IPS DF 6.9 (cell line): ENCODE measurements around the gene LMO7.

ENCODE experiments used
- DNase-seq: peaks from one replicate; pipeline ENCODE4 v3.0.0-alpha.2; 2013; ENCODE audit warnings: low read depth, low spot score
- H3K27ac ChIP-seq: one replicate; pipeline ENCODE4 v1.5.1; 2013; ENCODE audit warnings: low read length, control low read depth
- H3K27me3 ChIP-seq: 2 replicates; pipeline ENCODE4 v1.6.1; 2013; ENCODE audit warnings: mild to moderate bottlenecking, low read length; ENCODE audit not compliant: control insufficient read depth, insufficient read depth
- H3K36me3 ChIP-seq: 2 replicates; pipeline ENCODE4 v1.6.1; 2013; ENCODE audit warnings: low read length; ENCODE audit not compliant: control insufficient read depth, insufficient read depth
- H3K4me1 ChIP-seq: 2 replicates; pipeline ENCODE4 v1.6.1; 2013; ENCODE audit warnings: low read length; ENCODE audit not compliant: control insufficient read depth, insufficient read depth
- H3K4me3 ChIP-seq: 2 replicates; pipeline ENCODE4 v1.5.1; 2013; ENCODE audit warnings: mild to moderate bottlenecking, low read length
- H3K9me3 ChIP-seq: 2 replicates; pipeline ENCODE4 v1.6.1; 2013; ENCODE audit warnings: low read length, inconsistent platforms; ENCODE audit not compliant: control insufficient read depth, insufficient read depth
- WGBS: extraction: QIAGEN DNeasy Blood & Tissue Kit; methylation state at CpG from one replicate; pipeline ENCODE4 v1.1.7; 2013; ENCODE audit warnings: mixed read lengths, missing lambda C conversion rate; ENCODE audit not compliant: insufficient read length, insufficient coverage; 5-methylcytosine and 5-hydroxymethylcytosine counted together

The LMO7 gene

DNA sequence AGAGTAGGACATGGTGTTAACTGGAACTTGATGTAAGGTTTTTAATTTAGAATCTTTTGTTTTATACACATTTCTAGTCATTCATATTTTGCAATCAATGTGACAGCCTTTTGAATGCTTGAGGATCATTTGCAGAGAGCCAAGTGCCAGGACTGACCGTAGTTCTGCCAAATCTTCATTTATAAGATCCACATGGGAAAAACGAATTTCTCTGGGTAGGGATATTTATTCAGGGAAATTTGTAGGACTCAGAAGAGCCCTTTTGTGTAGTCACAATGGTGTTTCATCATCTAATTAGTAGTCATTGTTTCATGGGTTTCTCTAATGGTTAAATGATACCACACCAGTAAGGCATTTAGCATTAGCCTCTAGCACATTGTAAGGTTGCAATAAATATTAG is 161.1 kb downstream of the LMO7 start:
- no peaks in the 10 kb centered on the region for H3K36me3 ChIP-seq
- no peak overlapping the region for H3K4me3 ChIP-seq
- H3K27ac ChIP-seq, result no peak overlapping the region
- DNase-seq, result no peak
- WGBS, result no CpG with 5 or more reads among the region's 2 CpGs
- H3K9me3 ChIP-seq, result no peaks in the 10 kb centered on the region
- no peaks in the 10 kb centered on the region for H3K27me3 ChIP-seq
- H3K4me1 ChIP-seq, result no peaks in the 10 kb centered on the region

DNA sequence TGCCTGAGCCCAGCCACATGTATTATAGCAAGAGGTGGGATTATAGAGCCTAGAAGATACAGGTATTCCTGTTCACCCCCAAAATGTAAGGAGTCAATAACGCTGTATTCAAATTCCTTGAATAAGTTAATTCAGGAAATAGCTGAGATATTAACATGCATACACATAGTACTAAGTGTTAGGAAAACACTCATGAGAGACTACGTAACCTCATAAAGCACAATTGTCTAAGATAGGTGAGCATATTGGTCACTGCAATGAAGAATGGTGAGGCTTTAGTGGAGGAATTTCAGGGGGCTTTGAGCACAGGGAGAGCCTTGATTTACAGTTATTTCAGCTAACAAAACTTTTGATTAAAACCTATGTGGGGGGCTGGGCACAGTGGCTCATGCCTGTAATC is 161.6 kb downstream of the LMO7 start:
- no peak for DNase-seq
- no CpG with 5 or more reads among the region's 2 CpGs for WGBS
- Histone ChIP-seq H3K9me3 (no peaks in the 10 kb centered on the region), H3K27ac (no peak overlapping the region), H3K4me3 (no peak overlapping the region), H3K4me1 (no peaks in the 10 kb centered on the region), H3K27me3 (no peaks in the 10 kb centered on the region), H3K36me3 (no peaks in the 10 kb centered on the region)

DNA sequence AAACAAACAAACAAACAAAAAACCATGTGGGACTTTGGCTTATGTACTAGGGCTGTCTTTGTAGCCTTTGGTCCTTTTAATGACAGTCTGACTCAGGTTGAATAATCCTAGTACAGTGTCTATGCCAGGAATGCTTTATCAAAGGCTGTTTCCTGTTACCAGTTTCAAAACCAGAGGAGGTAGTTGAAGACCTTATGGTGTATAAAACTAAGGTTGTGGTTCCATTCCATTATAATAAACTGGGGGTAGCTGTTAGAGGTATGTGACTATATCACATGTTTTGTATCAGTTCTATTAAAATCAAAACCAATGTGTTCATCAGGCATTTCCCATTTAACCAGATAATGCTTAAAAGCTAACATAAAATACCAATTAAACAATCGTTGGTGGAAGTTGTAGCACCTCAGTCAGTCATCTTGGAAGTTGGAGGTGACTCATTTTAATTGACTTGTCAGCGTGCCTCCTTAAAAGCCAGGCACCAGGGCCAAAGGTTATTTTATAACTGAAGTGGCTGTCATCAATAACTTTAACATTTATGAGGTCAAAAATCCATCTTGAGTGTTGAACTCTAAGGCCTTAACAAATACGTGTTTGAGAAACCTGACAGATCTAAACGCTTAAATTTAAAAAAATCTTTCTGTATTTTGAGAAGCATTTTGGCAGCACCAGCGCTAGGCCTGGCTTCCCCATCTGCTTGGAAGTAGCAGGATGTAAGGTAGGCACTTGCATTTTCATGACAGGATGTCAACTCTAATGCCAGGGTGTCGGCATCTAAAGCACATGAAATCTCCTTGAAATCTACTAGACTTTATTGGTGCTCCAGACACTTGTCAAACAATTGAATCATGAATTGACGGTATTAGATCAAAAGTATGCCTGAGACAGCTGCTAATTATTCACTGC is 162.5 kb downstream of the LMO7 start:
- H3K9me3 ChIP-seq, result no peaks in the 10 kb centered on the region
- no peak overlapping the region for H3K27ac ChIP-seq
- H3K4me1 ChIP-seq, result no peaks in the 10 kb centered on the region
- DNase-seq, result no peak
- H3K36me3 ChIP-seq, result no peaks in the 10 kb centered on the region
- H3K27me3 ChIP-seq, result no peaks in the 10 kb centered on the region
- WGBS, result no CpG with 5 or more reads among the region's 7 CpGs
- H3K4me3 ChIP-seq, result no peak overlapping the region

DNA sequence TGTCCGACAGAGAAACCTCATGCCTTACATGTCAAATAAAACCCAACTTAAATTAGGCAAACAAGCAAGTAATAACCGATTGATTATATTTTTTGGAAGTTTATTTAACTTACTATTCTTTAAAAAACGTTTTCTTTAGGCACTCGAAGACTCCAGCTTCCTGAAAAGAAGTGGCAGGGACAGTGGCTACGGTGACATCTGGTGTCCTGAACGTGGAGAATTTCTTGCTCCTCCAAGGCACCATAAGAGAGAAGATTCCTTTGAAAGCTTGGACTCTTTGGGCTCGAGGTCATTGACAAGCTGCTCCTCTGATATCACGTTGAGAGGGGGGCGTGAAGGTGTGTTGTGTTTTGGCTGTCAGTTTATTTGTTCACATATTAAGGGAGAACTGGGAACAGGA is 164.4 kb downstream of the LMO7 start:
- Histone ChIP-seq H3K36me3 (no peaks in the 10 kb centered on the region), H3K27me3 (no peaks in the 10 kb centered on the region), H3K4me1 (no peaks in the 10 kb centered on the region), H3K9me3 (no peaks in the 10 kb centered on the region), H3K27ac (no peak overlapping the region), H3K4me3 (no peak overlapping the region)
- DNase-seq, result no peak
- WGBS, result no CpG with 5 or more reads among the region's 9 CpGs

DNA sequence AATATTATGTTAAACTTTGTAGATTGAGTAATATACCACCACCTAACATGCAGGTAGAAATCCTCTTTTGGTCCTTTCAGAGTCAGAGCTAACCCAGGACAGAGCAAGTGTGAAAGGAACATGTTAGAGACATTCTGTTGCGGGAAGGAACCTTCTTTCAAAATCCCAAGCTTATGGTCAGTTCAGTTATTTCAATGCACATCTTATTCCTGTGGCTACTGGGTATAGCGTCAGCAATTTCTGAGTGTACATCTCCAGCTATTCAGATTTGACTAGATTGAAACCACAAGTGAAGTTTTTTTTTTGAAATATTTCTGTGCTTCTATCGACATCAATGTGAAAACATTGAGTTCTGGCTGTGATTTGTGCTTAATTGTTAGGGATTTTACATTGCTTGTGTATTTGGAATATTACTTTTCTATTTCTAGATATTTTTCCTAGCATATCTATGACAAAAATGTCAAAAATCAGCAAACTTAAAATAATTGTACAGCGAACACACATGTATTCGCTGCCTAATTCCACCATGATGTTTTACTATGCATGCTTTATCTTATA is 165.3 kb downstream of the LMO7 start:
- H3K4me3 ChIP-seq, result no peak overlapping the region
- no peak overlapping the region for H3K27ac ChIP-seq
- no peaks in the 10 kb centered on the region for H3K9me3 ChIP-seq
- WGBS, result no CpG with 5 or more reads among the region's 5 CpGs
- no peaks in the 10 kb centered on the region for H3K36me3 ChIP-seq
- H3K4me1 ChIP-seq, result 0 out of 2 replicates have a peak, but pooled peaks cover 1% of the 10 kb centered on the region
- no peak for DNase-seq
- H3K27me3 ChIP-seq, result no peaks in the 10 kb centered on the region

DNA sequence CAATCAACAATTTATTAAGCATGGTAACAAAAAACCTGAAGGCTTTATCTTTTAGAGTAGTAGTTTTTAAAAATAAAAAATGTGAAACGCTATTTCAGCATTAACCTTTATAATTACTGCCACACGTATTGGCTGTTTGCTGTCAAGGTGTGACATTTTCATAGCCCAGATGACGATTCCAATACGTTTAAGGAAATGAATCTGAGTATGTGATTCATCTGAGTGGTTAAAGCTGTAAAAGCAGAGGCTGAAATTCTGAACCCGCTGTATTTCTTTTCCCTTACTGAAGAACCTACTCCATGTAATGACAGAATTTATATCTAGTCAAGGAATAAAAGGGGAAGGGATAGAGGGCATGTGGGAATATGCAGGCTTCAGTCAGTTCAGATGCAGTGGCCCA is 166.0 kb downstream of the LMO7 start:
- Histone ChIP-seq H3K36me3 (no peaks in the 10 kb centered on the region), H3K9me3 (no peaks in the 10 kb centered on the region), H3K4me1 (0 out of 2 replicates have a peak, but pooled peaks cover 1% of the 10 kb centered on the region), H3K27ac (peak overlapping the region; percentile 45), H3K27me3 (no peaks in the 10 kb centered on the region), H3K4me3 (no peak overlapping the region)
- WGBS, result no CpG with 5 or more reads among the region's 5 CpGs
- DNase-seq, result no peak

DNA sequence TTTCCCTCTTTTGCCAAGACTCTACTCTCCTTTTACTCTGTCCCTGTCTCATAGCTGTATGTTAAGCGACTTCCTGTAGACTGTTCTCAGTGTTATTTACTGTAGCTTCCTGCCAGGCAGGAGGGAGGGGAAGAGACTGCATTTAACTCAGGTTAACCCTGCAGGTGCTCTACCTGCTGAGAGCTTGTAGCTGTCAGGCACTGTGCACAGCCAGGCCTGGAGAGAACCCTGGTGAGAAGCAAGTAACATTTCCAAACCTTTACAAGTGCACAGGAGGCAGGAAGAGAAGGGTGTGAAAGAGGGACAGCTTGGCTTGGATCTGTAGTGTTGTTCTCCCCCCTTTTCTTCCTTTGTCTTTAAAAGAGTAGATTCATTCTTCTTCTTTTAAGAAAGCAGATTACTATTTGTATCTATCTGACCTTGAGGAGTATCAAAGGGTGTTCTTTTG is 167.1 kb downstream of the LMO7 start:
- H3K36me3 ChIP-seq, result no peaks in the 10 kb centered on the region
- H3K4me3 ChIP-seq, result no peak overlapping the region
- 0 out of 2 replicates have a peak, but pooled peaks cover 1% of the 10 kb centered on the region for H3K4me1 ChIP-seq
- H3K9me3 ChIP-seq, result no peaks in the 10 kb centered on the region
- H3K27ac ChIP-seq, result no peak overlapping the region
- no peaks in the 10 kb centered on the region for H3K27me3 ChIP-seq
- no CpG with 5 or more reads among the region's 1 CpG for WGBS
- DNase-seq, result peak; percentile 86

DNA sequence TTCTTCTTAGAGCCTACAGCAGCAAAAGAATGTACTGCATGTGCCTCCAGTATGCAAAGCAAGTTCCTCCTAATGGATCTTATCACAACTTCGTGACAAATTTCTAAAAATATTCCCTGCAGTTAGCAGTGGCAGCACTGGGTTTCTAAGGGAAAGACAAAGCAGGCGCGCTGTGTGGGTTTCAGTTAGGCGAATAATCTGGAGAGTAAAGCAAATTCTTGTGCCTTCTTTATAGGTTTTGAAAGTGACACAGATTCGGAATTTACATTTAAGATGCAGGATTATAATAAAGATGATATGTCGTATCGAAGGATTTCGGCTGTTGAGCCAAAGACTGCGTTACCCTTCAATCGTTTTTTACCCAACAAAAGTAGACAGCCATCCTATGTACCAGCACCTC is 167.9 kb downstream of the LMO7 start:
- DNase-seq, result no peak
- Histone ChIP-seq H3K9me3 (no peaks in the 10 kb centered on the region), H3K27me3 (no peaks in the 10 kb centered on the region), H3K4me3 (no peak overlapping the region), H3K4me1 (0 out of 2 replicates have a peak, but pooled peaks cover 1% of the 10 kb centered on the region), H3K36me3 (no peaks in the 10 kb centered on the region), H3K27ac (peak overlapping the region; percentile 36)
- WGBS, result 100% methylated on average over 3 of the region's 10 CpGs

DNA sequence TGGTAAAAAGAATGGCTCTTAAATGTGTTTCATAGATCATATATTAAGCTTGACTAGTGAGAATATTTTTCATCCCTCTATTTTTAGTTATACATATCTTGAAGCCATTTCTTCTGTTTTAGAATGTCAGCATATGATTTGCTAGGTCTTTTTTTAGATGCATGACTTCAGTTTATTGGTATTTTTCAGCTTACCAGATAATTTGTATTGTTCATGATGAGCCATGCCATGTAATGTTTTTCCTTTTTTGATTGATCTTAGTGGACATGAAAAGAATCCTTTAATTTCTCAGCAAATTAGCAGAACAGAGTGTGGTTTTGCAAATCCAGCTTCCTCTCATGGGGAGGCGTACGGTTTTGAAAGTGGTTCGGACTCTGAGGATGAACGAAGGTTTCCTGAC is 168.5 kb downstream of the LMO7 start:
- no peak overlapping the region for H3K27ac ChIP-seq
- no peak overlapping the region for H3K4me3 ChIP-seq
- H3K9me3 ChIP-seq, result no peaks in the 10 kb centered on the region
- H3K36me3 ChIP-seq, result no peaks in the 10 kb centered on the region
- H3K4me1 ChIP-seq, result 0 out of 2 replicates have a peak, but pooled peaks cover 1% of the 10 kb centered on the region
- WGBS, result no CpG with 5 or more reads among the region's 4 CpGs
- H3K27me3 ChIP-seq, result no peaks in the 10 kb centered on the region
- no peak for DNase-seq

DNA sequence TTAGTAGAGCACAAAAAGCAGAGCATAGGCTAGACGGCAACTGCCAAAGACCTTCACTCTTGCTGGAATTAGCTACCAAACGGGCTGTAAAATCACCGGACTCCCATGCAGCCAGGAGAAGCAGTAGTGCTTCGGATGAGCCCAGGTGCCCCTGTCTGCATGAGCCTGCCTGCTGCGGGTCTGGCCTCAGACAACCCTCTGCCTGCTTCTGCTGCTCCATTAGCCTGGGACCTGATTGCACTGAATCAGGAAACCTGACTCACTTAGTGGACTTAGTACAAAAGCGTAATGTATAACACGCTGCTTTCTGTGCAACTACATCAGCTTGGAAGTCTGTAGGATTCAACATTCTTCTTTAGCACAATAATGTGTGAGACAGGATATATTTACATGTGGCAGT is 170.0 kb downstream of the LMO7 start:
- H3K4me3 ChIP-seq, result no peak overlapping the region
- no peak for DNase-seq
- H3K4me1 ChIP-seq, result 0 out of 2 replicates have a peak, but pooled peaks cover 1% of the 10 kb centered on the region
- H3K36me3 ChIP-seq, result no peaks in the 10 kb centered on the region
- H3K27ac ChIP-seq, result no peak overlapping the region
- H3K27me3 ChIP-seq, result no peaks in the 10 kb centered on the region
- no CpG with 5 or more reads among the region's 7 CpGs for WGBS
- H3K9me3 ChIP-seq, result no peaks in the 10 kb centered on the region
